Measurements from ENCODE around the gene SMARCE1. TPM values are rescaled to one million over a fixed set of nuclear protein-coding genes. Genes with fewer than 3 reads are reported as not detected.
A peak's percentile ranks its signal among the peaks of the same experiment; 100 is the strongest.

SMARCE1 gene
- total RNA-seq, 2 donors from 2014 or later = 98.1 to 114 TPM

DNA sequence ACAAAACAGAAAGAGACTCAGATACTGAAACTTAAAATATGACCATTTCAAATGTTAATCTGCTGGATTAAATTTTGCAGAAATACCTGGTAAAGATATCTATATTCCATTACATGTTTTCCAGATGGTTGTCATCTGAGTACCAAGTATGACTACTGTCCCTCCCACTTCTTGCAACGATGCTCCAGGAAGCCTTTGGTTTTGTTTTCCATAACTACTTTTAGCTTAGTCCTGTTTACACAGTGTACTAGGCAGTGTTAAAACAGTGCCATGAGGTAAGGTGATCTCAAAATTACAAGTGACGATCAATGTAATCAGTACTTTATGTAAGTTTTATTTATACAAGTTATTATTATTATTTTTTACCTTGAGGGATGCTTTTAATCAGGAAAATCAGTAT, 17.8 kb downstream of the SMARCE1 start:
- H3K36me3 Mint-ChIP-seq (ENCODE audit: insufficient read depth in 2 of 2) = peaks cover 16 to 28% of the 10 kb centered on the region in 2 donors
- no peaks in the 10 kb centered on the region for H3K9me3 Mint-ChIP-seq
- no peaks in the 10 kb centered on the region for H3K27me3 Mint-ChIP-seq (ENCODE audit: low read depth)
- DNase-seq (no peak), ATAC-seq (replicated peaks in 1 of 2) (peak; percentile 36 to 74)
- H3K4me1 Mint-ChIP-seq (ENCODE audit: low read depth) = peaks cover 20% of the 10 kb centered on the region
- H3K27ac Mint-ChIP-seq = peak overlapping the region; percentile 2
- no peak overlapping the region for H3K4me3 Mint-ChIP-seq

DNA sequence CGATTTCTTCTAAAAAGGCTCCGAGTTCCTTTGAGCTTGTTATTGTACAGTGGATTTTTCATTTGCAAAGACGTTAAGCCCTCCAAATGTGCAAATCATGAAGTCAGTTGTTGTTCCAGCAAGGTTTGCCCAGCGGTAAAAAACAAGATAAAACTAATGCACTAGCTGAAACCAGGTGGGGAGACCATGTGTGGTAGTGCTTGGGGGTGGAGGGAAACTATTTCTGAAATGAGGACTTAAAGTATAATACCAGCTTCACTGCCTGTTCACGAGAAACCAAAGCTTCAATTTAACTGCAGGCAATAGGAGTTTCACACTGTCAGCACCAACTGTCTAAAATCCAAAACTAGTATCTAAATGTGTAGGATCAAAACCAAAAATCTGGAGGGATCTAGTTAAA, 22.3 kb downstream of the SMARCE1 start:
- H3K4me1 Mint-ChIP-seq (ENCODE audit: low read depth) = peaks cover 45% of the 10 kb centered on the region
- H3K4me3 Mint-ChIP-seq = peak overlapping the region; percentile 7 to 66
- ATAC-seq (replicated peaks in 1 of 2) (no peak), DNase-seq (no peak)
- H3K9me3 Mint-ChIP-seq = no peaks in the 10 kb centered on the region
- H3K27me3 Mint-ChIP-seq (ENCODE audit: low read depth) = no peaks in the 10 kb centered on the region
- H3K27ac Mint-ChIP-seq = peak overlapping the region; percentile 50
- peaks cover 9 to 13% of the 10 kb centered on the region in 2 donors for H3K36me3 Mint-ChIP-seq (ENCODE audit: insufficient read depth in 2 of 2)

DNA sequence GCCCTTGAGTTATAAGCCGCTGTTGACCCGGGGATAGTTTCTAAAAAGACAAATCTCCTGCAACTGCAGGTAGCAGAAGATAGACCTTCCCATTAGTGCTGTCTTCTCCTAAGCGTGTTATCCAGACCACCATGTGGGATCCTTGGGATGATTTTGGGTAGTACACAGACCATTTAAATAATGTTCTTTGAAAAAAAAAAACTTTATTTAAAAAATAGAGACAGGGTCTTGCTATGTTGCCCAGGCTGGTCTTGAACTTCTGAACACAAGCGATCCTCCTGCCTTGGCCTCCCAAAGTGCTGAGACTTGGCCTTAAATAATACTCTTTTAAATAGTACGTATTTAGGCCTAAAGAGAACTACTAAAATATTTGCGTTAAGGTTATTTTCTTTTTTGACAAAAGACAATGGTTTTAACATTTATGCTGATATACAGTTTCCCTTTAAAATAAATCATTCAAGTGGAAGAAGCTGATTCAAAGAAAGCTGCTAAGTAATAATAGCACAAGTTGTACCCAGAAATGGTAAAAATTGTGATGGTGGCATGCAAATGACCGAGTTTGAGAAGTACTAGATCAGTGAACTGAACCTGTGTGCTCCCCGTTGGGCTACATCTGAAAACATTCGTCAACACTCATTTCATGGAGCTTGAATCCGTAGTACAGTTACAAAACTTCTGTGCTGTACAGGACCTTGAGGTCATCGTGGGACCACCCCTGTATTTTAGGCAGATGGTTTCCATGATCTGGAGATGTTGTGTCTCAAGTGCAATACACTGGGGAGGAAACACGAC, 24.0 kb downstream of the SMARCE1 start:
- Mint-ChIP-seq H3K36me3 (ENCODE audit: insufficient read depth in 2 of 2) (peaks cover 5% of the 10 kb centered on the region in 2 donors), H3K27ac (peak overlapping the region; percentile 74), H3K4me3 (peak overlapping the region in 1 of 2 donors; percentile 39), H3K9me3 (no peaks in the 10 kb centered on the region), H3K4me1 (ENCODE audit: low read depth) (peaks cover 62% of the 10 kb centered on the region), H3K27me3 (ENCODE audit: low read depth) (no peaks in the 10 kb centered on the region)
- no peak for DNase-seq
- ATAC-seq (replicated peaks in 1 of 2) = no peak

DNA sequence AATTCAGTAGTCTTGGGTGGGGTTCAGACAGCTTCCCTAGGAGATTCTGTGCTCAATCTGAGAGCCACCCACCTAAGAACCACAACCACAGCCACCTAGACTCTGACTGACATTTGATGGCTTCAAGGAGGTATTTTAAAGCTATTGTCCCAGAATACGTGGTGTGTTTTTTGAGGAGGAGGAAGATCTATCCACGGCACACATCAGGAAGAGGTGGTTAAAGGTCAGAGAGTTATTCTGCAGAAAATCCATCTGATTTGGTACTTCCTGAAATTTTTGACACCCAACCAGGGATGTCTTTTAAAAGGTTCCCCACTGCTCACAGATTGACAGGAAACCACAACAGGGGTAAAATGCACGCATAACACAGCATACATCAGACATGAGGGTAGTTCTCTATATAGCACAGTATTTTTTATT, 25.1 kb downstream of the SMARCE1 start:
- Mint-ChIP-seq H3K4me3 (peak overlapping the region; percentile 23 to 42), H3K27me3 (ENCODE audit: low read depth) (no peaks in the 10 kb centered on the region), H3K27ac (peak overlapping the region; percentile 0), H3K9me3 (no peaks in the 10 kb centered on the region), H3K36me3 (ENCODE audit: insufficient read depth in 2 of 2) (peaks cover 0 to 3% of the 10 kb centered on the region in 2 donors), H3K4me1 (ENCODE audit: low read depth) (peaks cover 68% of the 10 kb centered on the region)
- ATAC-seq (replicated peaks in 1 of 2) (peak; percentile 42 to 70), DNase-seq (no peak)

DNA sequence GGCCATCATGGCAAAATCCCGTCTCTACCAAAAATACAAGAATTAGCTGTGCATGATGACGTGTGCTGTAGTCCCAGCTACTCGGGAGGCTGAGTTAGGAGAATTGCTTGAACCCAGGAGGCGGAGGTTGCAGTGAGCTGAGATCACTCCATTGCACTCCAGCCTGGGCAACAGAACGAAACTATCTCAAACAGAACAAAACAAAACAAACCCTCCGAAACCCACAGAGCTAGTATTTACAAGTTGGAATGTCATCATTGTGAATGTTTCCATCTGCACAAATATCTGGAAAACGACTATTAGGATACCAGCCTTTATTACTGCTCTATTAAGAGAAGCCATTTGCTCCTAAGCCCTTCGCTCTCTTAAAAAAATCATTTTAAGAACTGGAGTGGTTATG, 26.0 kb downstream of the SMARCE1 start:
- H3K9me3 Mint-ChIP-seq = no peaks in the 10 kb centered on the region
- no peak for ATAC-seq (replicated peaks in 1 of 2)
- DNase-seq = no peak
- H3K4me1 Mint-ChIP-seq (ENCODE audit: low read depth) = peaks cover 78% of the 10 kb centered on the region
- no peak overlapping the region for H3K27ac Mint-ChIP-seq
- no peaks in the 10 kb centered on the region for H3K36me3 Mint-ChIP-seq (ENCODE audit: insufficient read depth in 2 of 2)
- H3K4me3 Mint-ChIP-seq = no peak overlapping the region
- no peaks in the 10 kb centered on the region for H3K27me3 Mint-ChIP-seq (ENCODE audit: low read depth)

DNA sequence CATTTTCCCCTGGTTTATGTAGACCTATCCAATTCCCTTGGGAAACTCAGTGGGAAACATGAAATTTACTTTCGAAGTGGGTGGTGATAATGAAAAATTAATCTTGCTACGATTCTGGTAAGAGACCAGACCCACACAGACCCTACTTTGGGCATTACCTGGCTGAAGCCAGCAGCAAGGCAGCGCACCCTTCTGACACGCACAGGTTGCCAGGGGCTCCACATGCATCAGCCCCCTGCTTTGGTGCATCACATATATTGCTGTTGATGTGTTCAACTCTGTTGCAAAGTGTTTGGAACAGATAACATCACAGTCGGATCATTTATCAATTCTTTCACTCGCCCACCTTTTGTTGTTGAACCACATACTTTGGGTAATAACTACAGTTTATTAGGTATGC, 26.6 kb downstream of the SMARCE1 start:
- Mint-ChIP-seq H3K9me3 (no peaks in the 10 kb centered on the region), H3K4me3 (peak overlapping the region in 1 of 2 donors; percentile 48), H3K27ac (no peak overlapping the region), H3K36me3 (ENCODE audit: insufficient read depth in 2 of 2) (no peaks in the 10 kb centered on the region), H3K27me3 (ENCODE audit: low read depth) (no peaks in the 10 kb centered on the region), H3K4me1 (ENCODE audit: low read depth) (peaks cover 83% of the 10 kb centered on the region)
- no peak for ATAC-seq (replicated peaks in 1 of 2)
- no peak for DNase-seq

DNA sequence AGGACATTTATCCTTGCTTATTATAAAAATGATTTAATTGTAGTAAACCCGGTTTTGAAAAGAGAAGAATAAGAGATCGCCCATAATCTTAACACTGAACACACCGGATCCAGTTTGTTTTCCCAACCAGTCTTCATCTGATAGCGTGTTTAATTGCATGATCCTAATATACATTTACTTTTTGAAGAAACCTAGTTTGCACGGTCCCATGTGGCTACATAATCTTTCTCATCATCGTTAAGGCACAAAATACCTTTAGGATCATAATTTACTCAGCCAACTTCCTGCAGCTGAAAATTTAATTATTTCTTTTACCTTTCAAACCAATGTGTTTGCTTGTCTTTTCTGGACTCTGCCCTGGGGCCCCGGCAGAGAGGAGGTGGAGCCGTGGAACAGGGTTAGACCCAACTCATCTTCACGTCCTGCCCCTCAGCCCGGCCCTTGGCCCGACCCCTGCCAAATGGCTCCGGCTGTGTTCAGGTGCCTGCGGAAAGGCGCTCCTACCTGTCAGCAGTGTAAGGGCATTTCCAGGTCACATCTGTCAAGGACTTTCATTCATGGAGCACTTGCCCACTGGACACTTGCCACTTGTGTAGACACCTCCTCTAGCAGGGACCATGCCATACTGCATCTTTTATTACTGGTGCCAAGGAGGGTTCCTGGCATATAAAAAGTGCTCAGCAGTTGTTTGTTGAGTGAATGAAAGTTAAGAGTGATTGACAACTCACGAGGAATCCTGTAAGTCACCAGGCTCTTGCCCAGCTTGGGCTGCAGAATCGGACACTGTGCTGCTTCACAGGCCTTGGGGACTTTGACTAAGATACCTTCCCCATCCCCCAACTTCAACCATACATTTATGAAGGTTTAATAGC, 28.6 kb downstream of the SMARCE1 start:
- H3K27me3 Mint-ChIP-seq (ENCODE audit: low read depth) = no peaks in the 10 kb centered on the region
- no peaks in the 10 kb centered on the region for H3K36me3 Mint-ChIP-seq (ENCODE audit: insufficient read depth in 2 of 2)
- DNase-seq (no peak), ATAC-seq (replicated peaks in 1 of 2) (no peak)
- no peak overlapping the region for H3K27ac Mint-ChIP-seq
- H3K4me3 Mint-ChIP-seq = peak overlapping the region; percentile 77 to 84
- H3K9me3 Mint-ChIP-seq = no peaks in the 10 kb centered on the region
- H3K4me1 Mint-ChIP-seq (ENCODE audit: low read depth) = peaks cover 85% of the 10 kb centered on the region

DNA sequence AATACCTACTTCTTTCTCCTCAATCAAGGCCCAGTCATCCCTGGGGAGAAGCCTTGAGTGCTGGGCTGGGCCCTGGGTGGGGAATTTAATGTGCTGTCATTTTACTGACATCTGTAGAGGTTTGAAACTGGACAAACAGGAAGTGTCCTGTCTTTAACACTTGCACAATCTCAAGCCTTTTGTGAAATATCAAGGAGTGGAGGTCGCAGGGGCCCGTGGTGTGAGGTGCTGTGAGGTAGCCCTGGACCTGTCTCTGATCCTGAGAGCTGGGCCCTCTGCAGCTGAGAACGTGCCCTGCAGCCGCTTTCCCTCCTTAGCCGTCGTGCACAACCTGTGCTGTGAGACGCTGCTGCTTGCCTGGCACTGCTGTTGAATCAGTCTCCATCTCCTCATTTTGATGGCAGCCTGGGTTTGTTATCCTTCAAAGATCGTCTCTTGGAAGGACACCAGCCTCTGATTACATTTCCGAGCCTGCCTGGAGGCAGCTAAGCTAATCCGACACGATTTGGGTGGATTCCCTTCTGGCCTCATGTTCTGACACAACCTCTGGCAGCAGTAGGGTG, 29.9 kb downstream of the SMARCE1 start:
- no peak overlapping the region for H3K4me3 Mint-ChIP-seq
- H3K4me1 Mint-ChIP-seq (ENCODE audit: low read depth) = peaks cover 92% of the 10 kb centered on the region
- DNase-seq (no peak), ATAC-seq (replicated peaks in 1 of 2) (no peak)
- H3K27ac Mint-ChIP-seq = no peak overlapping the region
- H3K27me3 Mint-ChIP-seq (ENCODE audit: low read depth) = no peaks in the 10 kb centered on the region
- H3K36me3 Mint-ChIP-seq (ENCODE audit: insufficient read depth in 2 of 2) = no peaks in the 10 kb centered on the region
- H3K9me3 Mint-ChIP-seq = no peaks in the 10 kb centered on the region

DNA sequence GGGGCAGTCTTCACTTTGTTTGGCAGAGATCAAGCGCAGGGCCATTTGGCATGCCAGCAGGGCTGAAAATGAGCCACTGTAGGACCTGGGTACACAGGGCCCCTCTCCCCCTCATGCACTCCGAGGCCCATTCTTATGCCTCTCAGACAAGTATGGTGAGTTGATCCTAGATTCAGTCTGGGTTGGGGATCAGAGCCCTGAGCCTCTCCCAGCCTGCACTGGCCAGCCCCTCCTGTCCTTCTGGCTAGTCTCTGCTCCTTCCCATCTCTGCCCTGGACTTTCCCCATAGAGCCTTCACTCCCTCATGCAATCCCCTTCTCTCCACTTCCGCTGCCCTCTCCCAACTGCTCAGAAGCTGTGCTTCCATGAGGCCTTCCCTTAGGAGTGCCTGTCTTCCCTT, 31.0 kb downstream of the SMARCE1 start:
- no peak overlapping the region for H3K4me3 Mint-ChIP-seq
- DNase-seq = no peak
- no peaks in the 10 kb centered on the region for H3K36me3 Mint-ChIP-seq (ENCODE audit: insufficient read depth in 2 of 2)
- no peak overlapping the region for H3K27ac Mint-ChIP-seq
- no peak for ATAC-seq (replicated peaks in 1 of 2)
- no peaks in the 10 kb centered on the region for H3K27me3 Mint-ChIP-seq (ENCODE audit: low read depth)
- peaks cover 92% of the 10 kb centered on the region for H3K4me1 Mint-ChIP-seq (ENCODE audit: low read depth)
- H3K9me3 Mint-ChIP-seq = no peaks in the 10 kb centered on the region

DNA sequence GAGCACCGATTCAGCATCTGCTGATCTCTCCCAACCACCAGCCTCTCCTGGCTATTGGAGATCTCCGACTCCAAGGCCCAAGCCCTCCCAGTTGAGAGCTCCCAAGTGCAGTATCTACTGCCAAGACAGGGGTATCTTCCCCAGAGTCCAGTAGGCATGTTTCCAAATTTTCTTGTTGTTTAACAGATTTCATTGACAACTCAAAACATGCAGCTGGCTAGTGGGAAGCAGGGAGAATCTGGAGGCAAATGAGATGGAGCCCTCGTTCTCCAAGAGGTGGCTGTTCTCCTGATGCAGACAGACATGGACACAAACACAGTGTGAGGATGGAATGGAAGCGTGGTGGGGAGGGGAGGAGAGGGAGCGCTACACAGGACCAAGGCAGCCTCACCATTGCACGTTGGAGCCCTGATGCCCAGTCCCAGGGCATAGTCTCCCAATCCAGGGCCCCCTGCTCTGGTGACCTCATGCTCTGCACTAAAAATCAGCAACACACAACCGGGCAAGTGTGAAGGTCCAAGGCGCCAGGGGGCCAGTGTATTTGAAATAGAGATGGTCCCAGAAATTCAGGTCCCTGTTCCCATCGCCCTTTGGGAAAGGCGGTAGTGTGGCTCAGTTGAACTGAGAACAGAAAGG, 31.7 kb downstream of the SMARCE1 start:
- H3K4me3 Mint-ChIP-seq = peak overlapping the region; percentile 81 to 87
- peaks cover 95% of the 10 kb centered on the region for H3K4me1 Mint-ChIP-seq (ENCODE audit: low read depth)
- H3K9me3 Mint-ChIP-seq = no peaks in the 10 kb centered on the region
- no peak for DNase-seq
- no peaks in the 10 kb centered on the region for H3K27me3 Mint-ChIP-seq (ENCODE audit: low read depth)
- H3K27ac Mint-ChIP-seq = peak overlapping the region; percentile 95
- ATAC-seq (replicated peaks in 1 of 2) = no peak
- no peaks in the 10 kb centered on the region for H3K36me3 Mint-ChIP-seq (ENCODE audit: insufficient read depth in 2 of 2)

DNA sequence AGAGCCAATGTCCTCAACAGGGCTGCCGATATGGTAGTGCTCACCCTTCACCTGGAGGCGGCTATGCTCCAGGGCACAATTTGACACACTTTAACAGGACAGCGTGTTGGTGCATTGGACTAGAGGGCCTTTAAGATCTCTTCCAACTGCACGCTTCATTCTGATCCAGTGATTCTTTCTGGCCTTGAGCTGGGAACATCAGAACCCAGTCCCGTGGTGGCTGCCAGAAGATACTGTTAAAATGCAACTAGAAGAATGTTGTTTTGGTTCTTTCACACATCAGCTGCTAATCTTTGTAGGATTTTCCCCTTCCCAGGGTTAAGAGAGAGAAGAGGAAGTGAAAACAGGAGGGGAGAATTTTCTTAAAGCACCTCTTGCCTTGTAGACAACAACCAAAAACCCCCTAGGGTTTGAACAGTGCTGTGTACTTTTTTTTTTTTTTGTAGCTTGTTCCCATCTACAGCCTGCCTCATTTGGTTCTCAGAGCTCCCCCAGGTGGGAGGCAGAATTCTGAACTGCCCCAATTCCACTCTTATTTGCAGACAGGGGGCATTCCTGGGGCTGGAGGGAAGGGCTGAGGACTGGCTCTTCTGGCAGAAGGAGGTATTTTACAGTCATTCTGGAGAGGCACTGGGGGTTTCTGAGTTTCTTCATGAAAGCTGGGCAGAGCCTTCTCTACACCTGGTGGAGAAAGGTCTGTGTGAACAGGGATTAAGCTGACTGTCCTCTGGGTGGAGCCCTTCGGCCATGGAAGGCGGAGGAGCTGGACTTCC, 32.4 kb downstream of the SMARCE1 start:
- peak overlapping the region; percentile 95 for H3K27ac Mint-ChIP-seq
- peaks cover 95% of the 10 kb centered on the region for H3K4me1 Mint-ChIP-seq (ENCODE audit: low read depth)
- no peaks in the 10 kb centered on the region for H3K9me3 Mint-ChIP-seq
- DNase-seq (peak in 1 of 2 donors; percentile 56), ATAC-seq (replicated peaks in 1 of 2) (peak; percentile 40 to 42)
- peak overlapping the region; percentile 81 to 87 for H3K4me3 Mint-ChIP-seq
- H3K36me3 Mint-ChIP-seq (ENCODE audit: insufficient read depth in 2 of 2) = no peaks in the 10 kb centered on the region
- no peaks in the 10 kb centered on the region for H3K27me3 Mint-ChIP-seq (ENCODE audit: low read depth)

DNA sequence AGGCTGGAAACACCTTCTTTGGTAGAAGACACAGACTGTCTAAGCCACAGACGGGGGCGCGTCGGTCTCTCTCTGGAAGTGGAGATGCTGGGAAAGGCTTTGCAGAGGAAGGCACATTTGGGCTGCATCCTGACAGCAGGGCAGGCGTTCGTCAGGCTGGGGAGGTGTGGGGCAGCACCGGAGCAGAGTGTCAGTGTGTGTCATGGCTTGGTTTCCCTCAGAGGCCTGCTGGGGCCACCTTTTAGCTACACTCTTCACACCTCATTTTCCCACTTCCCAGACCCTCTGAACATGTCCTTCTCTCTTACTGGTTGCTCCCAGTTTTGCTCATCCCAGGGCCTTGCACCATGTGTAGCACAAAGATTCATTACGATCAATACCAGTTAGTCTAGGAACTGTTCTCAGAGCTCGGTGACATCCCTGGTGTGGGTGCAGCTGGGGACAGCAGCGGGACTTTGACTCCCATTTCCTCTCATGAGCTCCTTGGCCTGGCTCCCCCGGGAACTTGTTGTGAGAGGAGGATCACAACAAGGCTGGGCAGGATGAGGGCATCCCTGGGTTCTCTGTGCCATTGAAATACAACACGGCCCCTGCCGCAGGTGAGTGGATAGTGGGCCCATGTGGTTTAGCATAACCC, 33.1 kb downstream of the SMARCE1 start:
- peak overlapping the region; percentile 95 for H3K27ac Mint-ChIP-seq
- ATAC-seq (replicated peaks in 1 of 2) = peak; percentile 15 to 36

More for the DNA sequence above, 33.1 kb downstream of the SMARCE1 start:
- Mint-ChIP-seq H3K4me1 (ENCODE audit: low read depth) (peaks cover 95% of the 10 kb centered on the region), H3K36me3 (ENCODE audit: insufficient read depth in 2 of 2) (no peaks in the 10 kb centered on the region), H3K9me3 (no peaks in the 10 kb centered on the region), H3K27me3 (ENCODE audit: low read depth) (no peaks in the 10 kb centered on the region), H3K4me3 (peak overlapping the region; percentile 81 to 87)
- no peak for DNase-seq
